HCT116 (cell line): ENCODE data around the gene CNBD2. TPM values are rescaled to one million over a fixed set of nuclear protein-coding genes. Genes with fewer than 3 reads are reported as not detected.

Experiments
- ATAC-seq: fragments of 200-7000 bp; cut with Tn5 transposase; 2 replicates; pipeline ENCODE4 v1.9.1; 2020; ENCODE audit warnings: mild to moderate bottlenecking, moderate library complexity
- BruUV-seq: library from RNA; stranded (reverse); fragments of 400-500 nt; replicated peaks from 2 replicates; lab custom pipeline; 2021; lab: Mats Ljungman, UMichigan
- CTCF ChIA-PET: fragments of 300-600 bp; sonication (Branson Sonifier 250); formaldehyde crosslinking; loops from one replicate; lab custom pipeline; 2021; ENCODE audit warnings: antibody characterized with exemption; lab: Charles Lee
- POLR2A ChIA-PET: fragments of 300-600, 350-600 bp; sonication (Branson Sonifier 250); formaldehyde crosslinking; loops from one replicate; lab custom pipeline; 2021; ENCODE audit warnings: antibody characterized with exemption; lab: Charles Lee
- RAD21 ChIA-PET, 2 experiments: fragments of 300-600 bp; sonication (Branson Sonifier 250); formaldehyde crosslinking; loops; one replicate each; lab custom pipeline; 2023; ENCODE audit warnings: low total read pairs in 2 of 2; ENCODE audit not compliant: uncharacterized antibody in 2 of 2, unreplicated experiment in 2 of 2, low non-redundant PET in 1 of 2; lab: Charles Lee
- DNase-seq: peaks from one replicate; pipeline ENCODE4 v3.0.0-alpha.2; 2010; ENCODE audit warnings: low read depth, low spot score
- H2AFZ ChIP-seq: fragments of 200-600 bp; shearing (Covaris generic), sonication (generic); 2 replicates; pipeline ENCODE4 v1.6.1; 2017; ENCODE audit warnings: low read depth, mixed run types, mixed read lengths, antibody characterized with exemption, low read length; ENCODE audit not compliant: poor library complexity, severe bottlenecking
- H3K27ac ChIP-seq: 2 replicates; pipeline ENCODE4 v1.5.1; 2012; ENCODE audit warnings: low read depth, low read length
- H3K27me3 ChIP-seq: fragments of 200-600 bp; sonication (generic); 2 replicates; pipeline ENCODE4 v1.6.1; 2016; ENCODE audit warnings: mixed run types, low read length, mixed read lengths; ENCODE audit not compliant: insufficient read depth
- H3K36me3 ChIP-seq, 2 experiments: fragments of 200-500 bp in 1 of 2; fragments of 200-600 bp in 1 of 2; sonication (Bioruptor generic) in 1 of 2; sonication (generic) in 1 of 2; 2 replicates each; pipeline versions ENCODE4 v1.5.1 to v1.6.1; 2014 to 2016; ENCODE audit warnings: low read length in 2 of 2, inconsistent platforms in 1 of 2, mixed read lengths in 1 of 2, mixed run types in 1 of 2; ENCODE audit not compliant: insufficient read depth in 2 of 2, control insufficient read depth in 1 of 2
- H3K4me1 ChIP-seq, 2 experiments: fragments of 200-600 bp in 1 of 2; sonication (generic) in 1 of 2; 2 replicates each; pipeline versions ENCODE4 v1.5.1 to v1.6.1; 2012 to 2017; ENCODE audit warnings: low read length in 2 of 2, inconsistent platforms in 1 of 2, mild to moderate bottlenecking in 1 of 2, mixed read lengths in 1 of 2, mixed run types in 1 of 2, moderate library complexity in 1 of 2; ENCODE audit not compliant: insufficient read depth in 2 of 2, control insufficient read depth in 1 of 2
- H3K4me2 ChIP-seq: fragments of 200-600 bp; sonication (generic); 2 replicates; pipeline ENCODE4 v1.6.1; 2017; ENCODE audit warnings: mixed run types, low read length, mixed read lengths
- H3K4me3 ChIP-seq, 2 experiments: fragments of 200-600 bp in 1 of 2; sonication (generic) in 1 of 2; replicated peaks in 1 of 2; 2 replicates each; pipeline ENCODE4 v1.5.1; 2011 to 2016; ENCODE audit warnings: low read length in 2 of 2, control low read depth in 1 of 2, low read depth in 1 of 2, mild to moderate bottlenecking in 1 of 2, mixed read lengths in 1 of 2, mixed run types in 1 of 2
- H3K79me2 ChIP-seq: fragments of 200-600 bp; sonication (generic); 2 replicates; pipeline ENCODE4 v1.6.1; 2017; ENCODE audit warnings: mild to moderate bottlenecking, mixed run types, low read length, moderate library complexity, mixed read lengths; ENCODE audit not compliant: insufficient read depth
- H3K9ac ChIP-seq: fragments of 200-600 bp; sonication (generic); 2 replicates; pipeline ENCODE4 v1.6.1; 2016; ENCODE audit warnings: low read length, mixed read lengths
- H3K9me2 ChIP-seq: fragments of 200-600 bp; sonication (generic), shearing (Covaris generic); 2 replicates; pipeline ENCODE4 v1.6.1; 2017; ENCODE audit warnings: mixed run types, mild to moderate bottlenecking, moderate library complexity; ENCODE audit not compliant: insufficient read depth
- H3K9me3 ChIP-seq, 2 experiments: fragments of 200-500 bp in 1 of 2; fragments of 200-600 bp in 1 of 2; sonication (Bioruptor generic) in 1 of 2; sonication (generic) in 1 of 2; 2 replicates each; pipeline ENCODE4 v1.6.1; 2014 to 2017; ENCODE audit warnings: low read length in 2 of 2, mixed read lengths in 2 of 2, inconsistent platforms in 1 of 2, low read depth in 1 of 2, mild to moderate bottlenecking in 1 of 2, mixed run types in 1 of 2, moderate library complexity in 1 of 2; ENCODE audit not compliant: control insufficient read depth in 1 of 2, insufficient read depth in 1 of 2
- H4K20me1 ChIP-seq: fragments of 200-600 bp; sonication (generic), shearing (Covaris generic); 2 replicates; pipeline ENCODE4 v1.6.1; 2017; ENCODE audit warnings: mixed run types, mild to moderate bottlenecking, moderate library complexity; ENCODE audit not compliant: insufficient read depth
- CBX3 ChIP-seq: IDR thresholded peaks from 2 replicates; pipeline ENCODE4 v1.6.1; 2012; ENCODE audit warnings: low read depth
- CEBPB ChIP-seq: IDR thresholded peaks from 2 replicates; pipeline ENCODE4 v1.6.1; 2012; ENCODE audit warnings: low read depth
- CTCF ChIP-seq, 3 experiments: fragments of 200-600 bp in 1 of 3; sonication (generic) in 1 of 3; IDR thresholded peaks in 2 of 3; conservative IDR thresholded peaks in 1 of 3; 2 replicates each; pipeline ENCODE4 v1.5.1; 2012 to 2017; ENCODE audit warnings: low read depth in 2 of 3, low read length in 2 of 3, antibody characterized with exemption in 1 of 3, borderline replicate concordance in 1 of 3, control low read depth in 1 of 3, mild to moderate bottlenecking in 1 of 3, mixed read lengths in 1 of 3, mixed run types in 1 of 3, moderate library complexity in 1 of 3; ENCODE audit not compliant: insufficient read depth in 1 of 3
- EGR1 ChIP-seq: IDR thresholded peaks from 2 replicates; pipeline ENCODE4 v1.6.1; 2012; ENCODE audit warnings: low read depth
- ELF1 ChIP-seq: IDR thresholded peaks from 2 replicates; pipeline ENCODE4 v1.6.1; 2012; ENCODE audit warnings: low read depth, borderline replicate concordance
- EZH2 ChIP-seq: fragments of 200-600 bp; sonication (generic); IDR thresholded peaks from 2 replicates; pipeline ENCODE4 v1.6.1; 2017; ENCODE audit warnings: antibody characterized with exemption, mixed run types
- FOSL1 ChIP-seq: IDR thresholded peaks from 2 replicates; pipeline ENCODE4 v1.6.1; 2012; ENCODE audit warnings: low read depth
- MAX ChIP-seq: IDR thresholded peaks from 2 replicates; pipeline ENCODE4 v1.6.1; 2012
- POLR2A ChIP-seq: IDR thresholded peaks from 2 replicates; pipeline ENCODE4 v1.7.0; 2011; ENCODE audit warnings: borderline replicate concordance; ENCODE audit not compliant: insufficient read depth, insufficient read length; ENCODE audit errors: extremely low read depth
- POLR2AphosphoS5 ChIP-seq: IDR thresholded peaks from 2 replicates; pipeline ENCODE4 v1.6.1; 2011; ENCODE audit warnings: mild to moderate bottlenecking, low read depth, low read length, moderate library complexity
- RAD21 ChIP-seq: IDR thresholded peaks from 2 replicates; pipeline ENCODE4 v1.6.1; 2012; ENCODE audit warnings: low read depth, mild to moderate bottlenecking
- REST ChIP-seq: IDR thresholded peaks from 2 replicates; pipeline ENCODE4 v1.6.1; 2012; ENCODE audit warnings: low read depth
- SIN3A ChIP-seq: IDR thresholded peaks from 2 replicates; pipeline ENCODE4 v1.6.1; 2012; ENCODE audit warnings: low read depth
- SRF ChIP-seq: IDR thresholded peaks from 2 replicates; pipeline ENCODE4 v1.6.1; 2012; ENCODE audit warnings: low read depth
- TCF7L2 ChIP-seq: IDR thresholded peaks from 2 replicates; pipeline ENCODE4 v1.7.0; 2011; ENCODE audit warnings: borderline replicate concordance, inconsistent platforms; ENCODE audit not compliant: insufficient read depth, insufficient read length; ENCODE audit errors: extremely low read depth
- YY1 ChIP-seq: IDR thresholded peaks from 2 replicates; pipeline ENCODE4 v1.6.1; 2011; ENCODE audit warnings: low read length, low read depth, moderate library complexity, mild to moderate bottlenecking; ENCODE audit not compliant: insufficient replicate concordance; ENCODE audit errors: extremely low read depth
- ZBTB33 ChIP-seq: IDR thresholded peaks from 2 replicates; pipeline ENCODE4 v1.6.1; 2011; ENCODE audit warnings: mild to moderate bottlenecking, low read length, moderate library complexity; ENCODE audit not compliant: insufficient replicate concordance; ENCODE audit errors: extremely low read depth
- ZFX ChIP-seq: fragments of 450-650 bp; IDR thresholded peaks from 2 replicates; pipeline ENCODE4 v1.6.1; 2017
- ZNF274 ChIP-seq: fragments of 200-500 bp; sonication (Bioruptor generic); IDR thresholded peaks from 2 replicates; pipeline ENCODE4 v1.6.1; 2014; ENCODE audit warnings: mild to moderate bottlenecking, low read depth, low read length, inconsistent platforms
- intact Hi-C: fragments of 100-400 bp; cut with micrococcal nuclease; formaldehyde crosslinking; loops from 2 replicates; pipeline ENCODE4 v1.10.0; 2022
- total RNA-seq: library from RNA; stranded (reverse); gene quantifications from one replicate; pipeline ENCODE4 v1.2.1, GENCODE V29; 2021; ENCODE audit not compliant: unreplicated experiment
- TF ChIP-seq, protein P1 (sequence below): IDR thresholded peaks from 2 replicates; pipeline ENCODE4 v1.6.1; 2012

Gene CNBD2
- total RNA-seq, 1 experiment from 2014 or later = 3.1 TPM

DNA sequence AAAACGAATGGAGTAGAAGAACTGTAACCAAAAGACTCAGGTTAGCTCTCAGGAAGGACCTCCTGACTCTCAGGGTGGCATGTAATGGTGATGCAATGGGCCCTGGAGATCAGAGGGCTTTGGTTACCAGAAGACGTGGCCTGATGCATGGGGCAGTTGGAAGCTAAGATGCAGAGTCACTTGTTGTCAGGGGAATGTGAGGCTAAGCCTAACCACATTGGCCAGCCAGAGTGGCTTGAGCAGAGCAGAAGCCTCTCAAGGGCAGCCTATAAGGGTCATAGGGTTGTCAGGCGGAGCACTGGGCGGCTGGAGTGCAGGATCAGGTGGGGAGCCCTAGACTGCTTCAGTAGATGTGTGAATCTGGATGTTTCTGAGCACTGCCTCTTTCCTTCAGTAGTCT lies 5.9 kb downstream of the CNBD2 start:
- Histone ChIP-seq H3K79me2 (no peaks in the 10 kb centered on the region), H3K4me2 (no peak overlapping the region), H3K27ac (no peak overlapping the region), H3K9me3 (no peaks in the 10 kb centered on the region), H3K27me3 (no peaks in the 10 kb centered on the region), H3K4me1 (no peaks in the 10 kb centered on the region; a peak in 1 of 4 replicates), H2AFZ (no peak overlapping the region), H3K4me3 (no peak overlapping the region), H4K20me1 (no peaks in the 10 kb centered on the region), H3K36me3 (no peaks in the 10 kb centered on the region), H3K9me2 (no peaks in the 10 kb centered on the region), H3K9ac (no peak overlapping the region)
- ATAC-seq (no peak), DNase-seq (no peak)
- ChIA-PET POLR2A (no interaction called here), RAD21 (no interaction called here), CTCF (interaction anchor here (2.3 kb wide), 1 partner anchor 19 kb away, joined by 7 read pairs; no protein-coding TSS in a partner anchor)
- intact Hi-C loops = no loop called here
- TF ChIP-seq ZFX (no peak), MAX (no peak), CTCF (IDR thresholded peaks at IDR 0.05 in 2 of 3, conservative IDR thresholded peaks at IDR 0.05 in 1 of 3; ENCODE audit: borderline replicate concordance in 1 of 3, insufficient read depth in 1 of 3, low read depth in 2 of 3, low read length in 2 of 3) (no peak), POLR2AphosphoS5 (no peak), YY1 (no peak), FOSL1 (no peak), CEBPB (no peak), CBX3 (no peak), ZNF274 (no peak), ZBTB33 (no peak), TCF7L2 (no peak), SIN3A (no peak), EGR1 (no peak), RAD21 (no peak), POLR2A (no peak), ELF1 (no peak), EZH2 (no peak), SRF (no peak), REST (no peak)
- TF ChIP-seq, protein P1, sequence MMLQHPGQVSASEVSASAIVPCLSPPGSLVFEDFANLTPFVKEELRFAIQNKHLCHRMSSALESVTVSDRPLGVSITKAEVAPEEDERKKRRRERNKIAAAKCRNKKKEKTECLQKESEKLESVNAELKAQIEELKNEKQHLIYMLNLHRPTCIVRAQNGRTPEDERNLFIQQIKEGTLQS = no peak
- BruUV-seq = no TSS peak
